Coronary artery (tissue), 2 donors: ENCODE results near the gene COL5A2.

Experiments
- DNase-seq: peaks from one replicate; pipeline ENCODE4 v3.0.0-alpha.2; 2017; ENCODE audit warnings: low spot score
- H3K27ac ChIP-seq, 2 donors: fragments of 200-600 bp; sonication (generic); one replicate each; pipeline ENCODE4 v1.5.1; 2016 to 2019
- H3K4me3 ChIP-seq: fragments of 200-600 bp; sonication (generic); 2 replicates; pipeline ENCODE4 v1.5.1; 2016; ENCODE audit warnings: mild to moderate bottlenecking, moderate library complexity
- TF ChIP-seq, protein P1 (sequence below): fragments of 200-600 bp; sonication (generic); IDR thresholded peaks from one replicate; pipeline ENCODE4 v1.5.1; 2019; ENCODE audit warnings: antibody characterized with exemption

Gene COL5A2

DNA sequence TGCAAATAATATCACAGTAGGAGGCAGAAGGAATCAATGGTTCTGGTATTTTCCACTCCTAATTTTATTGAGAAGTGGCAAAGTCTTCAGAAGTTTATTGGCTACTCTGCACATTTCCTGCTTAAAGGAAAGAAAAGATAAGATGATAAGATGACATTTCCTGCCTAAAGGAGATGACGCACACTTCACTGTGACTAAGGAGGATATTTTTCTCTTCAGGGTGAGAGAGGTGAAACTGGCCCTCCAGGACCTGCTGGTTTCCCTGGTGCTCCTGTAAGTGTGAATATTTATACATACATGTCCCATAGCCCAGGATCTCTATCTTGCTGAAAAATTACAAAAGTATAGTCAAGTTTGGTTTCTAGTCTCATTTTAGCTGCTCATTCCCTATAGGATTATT, 177.5 kb downstream of the COL5A2 start:
- no peak for DNase-seq
- Histone ChIP-seq H3K4me3 (no peak overlapping the region), H3K27ac (peak overlapping the region in 1 of 2 donors; percentile 49)
- TF ChIP-seq, protein P1, sequence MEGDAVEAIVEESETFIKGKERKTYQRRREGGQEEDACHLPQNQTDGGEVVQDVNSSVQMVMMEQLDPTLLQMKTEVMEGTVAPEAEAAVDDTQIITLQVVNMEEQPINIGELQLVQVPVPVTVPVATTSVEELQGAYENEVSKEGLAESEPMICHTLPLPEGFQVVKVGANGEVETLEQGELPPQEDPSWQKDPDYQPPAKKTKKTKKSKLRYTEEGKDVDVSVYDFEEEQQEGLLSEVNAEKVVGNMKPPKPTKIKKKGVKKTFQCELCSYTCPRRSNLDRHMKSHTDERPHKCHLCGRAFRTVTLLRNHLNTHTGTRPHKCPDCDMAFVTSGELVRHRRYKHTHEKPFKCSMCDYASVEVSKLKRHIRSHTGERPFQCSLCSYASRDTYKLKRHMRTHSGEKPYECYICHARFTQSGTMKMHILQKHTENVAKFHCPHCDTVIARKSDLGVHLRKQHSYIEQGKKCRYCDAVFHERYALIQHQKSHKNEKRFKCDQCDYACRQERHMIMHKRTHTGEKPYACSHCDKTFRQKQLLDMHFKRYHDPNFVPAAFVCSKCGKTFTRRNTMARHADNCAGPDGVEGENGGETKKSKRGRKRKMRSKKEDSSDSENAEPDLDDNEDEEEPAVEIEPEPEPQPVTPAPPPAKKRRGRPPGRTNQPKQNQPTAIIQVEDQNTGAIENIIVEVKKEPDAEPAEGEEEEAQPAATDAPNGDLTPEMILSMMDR = no peak

DNA sequence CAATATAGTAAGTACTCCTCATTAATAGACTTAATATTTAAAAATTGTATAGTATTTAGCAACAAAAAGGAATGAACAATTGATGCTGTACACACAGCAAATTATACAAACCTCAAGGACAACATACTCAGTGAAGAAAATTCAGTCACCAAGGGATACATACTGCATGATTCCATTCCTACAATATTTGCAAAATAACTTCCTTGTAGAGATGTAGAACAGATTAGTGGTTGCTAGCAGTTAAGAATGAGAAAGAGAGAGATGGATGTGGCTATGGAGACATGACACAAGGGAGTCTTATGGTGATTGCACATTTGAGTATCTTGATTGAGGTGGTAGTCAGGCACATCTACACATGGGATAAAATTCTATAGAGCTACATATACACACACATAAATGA, 179.3 kb downstream of the COL5A2 start:
- H3K27ac ChIP-seq = no peak overlapping the region
- no peak for DNase-seq
- TF ChIP-seq, protein P1 = no peak
- no peak overlapping the region for H3K4me3 ChIP-seq

DNA sequence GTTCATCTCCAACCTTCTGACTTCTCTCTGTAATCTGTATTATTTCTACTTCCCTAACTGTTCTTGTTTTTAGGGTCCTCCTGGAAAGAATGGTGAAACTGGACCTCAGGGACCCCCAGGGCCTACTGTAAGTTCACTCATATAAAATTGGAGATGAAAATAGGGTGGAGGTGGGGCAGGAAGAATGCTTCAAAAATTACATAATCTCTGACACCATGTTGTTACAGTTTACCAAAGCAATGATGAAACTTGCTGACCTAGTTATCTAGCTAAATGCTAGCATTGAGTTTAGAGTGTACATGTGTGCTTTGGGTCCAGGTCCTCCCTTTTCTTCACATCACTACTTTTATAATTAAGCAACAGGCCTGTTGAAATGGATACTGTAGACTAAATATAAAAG, 182.3 kb downstream of the COL5A2 start:
- TF ChIP-seq, protein P1 = no peak
- no peak for DNase-seq
- Histone ChIP-seq H3K27ac (peak overlapping the region; percentile 6 to 50), H3K4me3 (no peak overlapping the region)

DNA sequence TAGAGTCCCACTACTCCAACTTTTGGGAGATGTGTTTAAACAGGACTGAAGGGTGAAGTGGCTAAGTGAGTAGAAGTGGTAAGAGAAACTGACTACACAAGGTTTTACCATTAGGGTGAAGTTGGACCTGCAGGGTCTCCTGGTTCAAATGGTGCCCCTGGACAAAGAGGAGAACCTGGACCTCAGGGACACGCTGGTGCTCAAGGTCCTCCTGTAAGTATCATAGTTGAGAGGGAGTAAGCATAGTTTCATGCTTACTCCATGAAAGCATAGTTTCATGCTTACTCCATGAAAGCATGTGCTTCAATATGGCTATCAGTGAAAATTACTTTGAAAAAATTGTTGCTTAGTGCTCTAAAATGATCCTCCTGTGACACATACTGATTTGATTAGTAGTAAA, 186.3 kb downstream of the COL5A2 start:
- no peak overlapping the region for H3K4me3 ChIP-seq
- no peak for DNase-seq
- TF ChIP-seq, protein P1 = no peak
- H3K27ac ChIP-seq = no peak overlapping the region

DNA sequence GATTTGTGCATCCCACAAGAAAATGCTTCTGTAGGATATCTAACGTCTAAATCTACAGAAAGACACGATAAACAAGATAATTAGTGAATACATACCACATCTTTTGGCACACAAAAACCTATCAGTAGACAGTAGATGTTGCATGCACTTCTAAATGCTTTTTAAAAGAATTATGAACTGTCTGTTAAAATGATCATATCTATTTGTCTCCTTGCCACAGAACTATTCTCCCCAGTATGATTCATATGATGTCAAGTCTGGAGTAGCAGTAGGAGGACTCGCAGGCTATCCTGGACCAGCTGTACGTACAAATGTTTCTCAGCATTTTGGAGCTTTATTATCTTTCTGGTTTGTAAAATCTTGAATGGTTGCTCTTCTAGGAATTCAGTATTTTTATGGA, 192.7 kb downstream of the COL5A2 start:
- no peak for DNase-seq
- H3K27ac ChIP-seq = peak overlapping the region; percentile 65 to 78
- H3K4me3 ChIP-seq = peak overlapping the region; percentile 9
- TF ChIP-seq, protein P1 = no peak

DNA sequence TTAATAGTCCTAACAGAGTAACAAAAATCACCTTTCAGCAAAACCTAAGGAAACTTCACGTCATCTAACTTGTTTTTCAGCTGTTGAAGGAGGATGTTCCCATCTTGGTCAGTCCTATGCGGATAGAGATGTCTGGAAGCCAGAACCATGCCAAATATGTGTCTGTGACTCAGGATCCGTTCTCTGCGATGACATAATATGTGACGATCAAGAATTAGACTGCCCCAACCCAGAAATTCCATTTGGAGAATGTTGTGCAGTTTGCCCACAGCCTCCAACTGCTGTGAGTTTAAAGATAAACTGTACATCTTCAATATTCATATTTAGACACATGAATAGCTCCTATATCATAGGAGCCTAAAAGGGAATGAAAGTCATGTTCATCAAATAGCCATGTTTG, 194.9 kb downstream of the COL5A2 start:
- Histone ChIP-seq H3K27ac (peak overlapping the region; percentile 61 to 65), H3K4me3 (peak overlapping the region; percentile 46)
- TF ChIP-seq, protein P1 = no peak
- no peak for DNase-seq

DNA sequence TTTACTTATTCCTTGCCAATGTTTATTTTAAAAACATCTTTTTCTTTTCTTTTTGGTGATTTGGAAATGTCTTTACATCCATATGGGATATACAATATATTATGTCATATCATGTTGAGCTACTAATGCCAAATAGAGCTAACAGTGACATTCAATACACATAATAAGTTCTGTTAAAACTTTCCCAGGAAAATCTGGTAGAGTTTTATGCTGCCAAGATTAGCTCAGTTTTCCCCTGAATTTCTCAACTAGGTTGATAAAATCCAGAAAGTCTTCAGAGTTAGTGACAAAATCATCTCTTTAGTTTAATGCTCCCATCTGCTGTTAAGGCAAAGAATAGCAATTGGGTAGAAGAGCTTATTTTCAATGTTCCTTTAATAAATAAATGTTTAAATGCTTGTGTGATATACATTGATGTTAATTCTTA, 195.5 kb downstream of the COL5A2 start:
- Histone ChIP-seq H3K4me3 (peak overlapping the region; percentile 46), H3K27ac (peak overlapping the region; percentile 61 to 65)
- TF ChIP-seq, protein P1 = no peak
- DNase-seq = no peak
